GM12874 (cell line): ENCODE measurements around the gene HOXD12.

Source experiments
- TF ChIP-seq, protein P1 (sequence below): IDR thresholded peaks from 2 replicates; pipeline ENCODE4 v1.5.1; 2011; ENCODE audit warnings: low read depth, mild to moderate bottlenecking, control low read depth, low read length, moderate library complexity; ENCODE audit not compliant: insufficient read depth

The HOXD12 gene

DNA sequence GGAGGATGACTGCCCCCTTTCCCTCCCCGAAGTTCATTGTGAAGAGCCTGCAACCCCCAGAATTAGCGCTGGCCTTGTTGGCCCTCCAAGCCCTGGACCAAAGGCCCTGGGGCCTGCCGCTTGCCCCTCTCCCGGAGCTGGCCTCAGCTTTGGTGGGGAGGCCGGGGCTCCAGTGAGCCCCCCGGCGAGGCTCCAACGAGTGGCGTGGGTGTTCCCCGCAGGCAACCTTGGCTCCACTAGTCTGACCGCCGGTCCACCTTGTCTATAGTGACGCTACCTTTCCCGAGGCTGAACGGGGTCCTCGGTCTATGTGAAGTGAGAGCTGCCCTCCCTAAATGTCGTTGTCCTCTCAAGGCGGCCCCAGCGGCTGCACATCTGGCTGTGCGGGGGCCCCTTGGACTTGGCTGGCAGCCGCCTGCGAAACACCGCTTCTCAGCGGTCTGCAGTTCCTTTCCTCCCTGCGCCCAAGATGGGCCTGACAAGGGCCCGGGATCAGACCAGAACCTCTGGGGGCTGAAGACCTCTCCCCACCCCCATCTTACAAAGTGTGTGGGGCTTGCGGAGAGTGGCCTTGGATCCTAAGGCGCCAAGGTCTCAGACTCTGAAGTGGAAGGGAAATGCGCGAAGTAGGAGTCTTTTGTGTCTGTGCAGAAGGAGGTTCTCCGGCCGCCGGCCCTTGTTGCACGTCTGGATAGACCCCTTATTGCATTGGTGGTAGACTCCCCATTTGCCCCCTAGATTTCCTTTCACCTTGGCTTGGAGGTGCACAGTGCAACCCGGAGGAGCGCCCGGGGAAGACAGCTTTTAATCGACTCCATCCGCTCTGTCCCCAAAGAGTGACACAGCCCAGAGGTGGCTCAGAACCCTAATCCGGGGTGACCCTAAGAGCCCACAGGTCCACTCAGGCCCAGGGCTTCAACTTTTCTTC lies 13.0 kb downstream of the HOXD12 start:
- TF ChIP-seq, protein P1, sequence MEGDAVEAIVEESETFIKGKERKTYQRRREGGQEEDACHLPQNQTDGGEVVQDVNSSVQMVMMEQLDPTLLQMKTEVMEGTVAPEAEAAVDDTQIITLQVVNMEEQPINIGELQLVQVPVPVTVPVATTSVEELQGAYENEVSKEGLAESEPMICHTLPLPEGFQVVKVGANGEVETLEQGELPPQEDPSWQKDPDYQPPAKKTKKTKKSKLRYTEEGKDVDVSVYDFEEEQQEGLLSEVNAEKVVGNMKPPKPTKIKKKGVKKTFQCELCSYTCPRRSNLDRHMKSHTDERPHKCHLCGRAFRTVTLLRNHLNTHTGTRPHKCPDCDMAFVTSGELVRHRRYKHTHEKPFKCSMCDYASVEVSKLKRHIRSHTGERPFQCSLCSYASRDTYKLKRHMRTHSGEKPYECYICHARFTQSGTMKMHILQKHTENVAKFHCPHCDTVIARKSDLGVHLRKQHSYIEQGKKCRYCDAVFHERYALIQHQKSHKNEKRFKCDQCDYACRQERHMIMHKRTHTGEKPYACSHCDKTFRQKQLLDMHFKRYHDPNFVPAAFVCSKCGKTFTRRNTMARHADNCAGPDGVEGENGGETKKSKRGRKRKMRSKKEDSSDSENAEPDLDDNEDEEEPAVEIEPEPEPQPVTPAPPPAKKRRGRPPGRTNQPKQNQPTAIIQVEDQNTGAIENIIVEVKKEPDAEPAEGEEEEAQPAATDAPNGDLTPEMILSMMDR: no peak

DNA sequence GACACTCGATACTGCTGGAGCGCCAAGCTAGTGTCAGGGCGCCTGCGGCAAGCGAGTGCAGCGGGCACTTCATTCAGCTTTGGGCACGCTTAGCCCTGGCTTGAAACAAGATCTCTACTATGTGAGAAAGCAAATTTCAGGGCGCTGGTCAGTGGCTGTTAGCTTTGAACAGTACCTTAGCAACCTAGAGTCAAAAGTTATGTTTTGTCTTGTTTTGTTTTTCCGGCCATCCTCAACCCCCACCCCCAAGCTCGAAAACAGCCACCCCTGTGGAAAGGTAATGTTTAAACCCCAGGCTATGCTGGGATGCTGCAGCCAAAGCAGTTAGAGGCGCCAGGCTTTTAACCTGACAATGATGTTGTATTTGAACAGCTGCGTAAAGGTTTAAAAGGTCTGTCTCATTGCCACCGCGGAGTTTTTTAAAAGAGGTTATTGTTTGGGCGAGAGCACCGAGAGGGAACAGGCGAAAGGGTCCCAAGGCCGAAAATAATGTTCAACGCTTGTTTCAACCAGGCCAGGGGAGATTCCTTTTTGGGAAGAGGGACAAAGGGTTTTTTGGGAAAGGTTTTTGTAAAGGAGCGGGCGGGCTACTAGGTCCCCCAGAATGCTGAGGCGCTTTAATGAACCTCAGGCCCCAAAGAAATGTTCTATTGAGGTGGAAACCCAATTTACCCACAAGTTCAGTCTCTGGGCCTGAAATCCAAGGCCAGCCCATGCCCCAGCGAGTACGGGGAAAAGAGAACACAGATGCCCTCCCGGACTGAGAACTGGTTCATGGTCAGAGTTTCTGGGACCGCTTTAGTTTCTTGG lies 14.7 kb downstream of the HOXD12 start:
- TF ChIP-seq, protein P1: no peak

DNA sequence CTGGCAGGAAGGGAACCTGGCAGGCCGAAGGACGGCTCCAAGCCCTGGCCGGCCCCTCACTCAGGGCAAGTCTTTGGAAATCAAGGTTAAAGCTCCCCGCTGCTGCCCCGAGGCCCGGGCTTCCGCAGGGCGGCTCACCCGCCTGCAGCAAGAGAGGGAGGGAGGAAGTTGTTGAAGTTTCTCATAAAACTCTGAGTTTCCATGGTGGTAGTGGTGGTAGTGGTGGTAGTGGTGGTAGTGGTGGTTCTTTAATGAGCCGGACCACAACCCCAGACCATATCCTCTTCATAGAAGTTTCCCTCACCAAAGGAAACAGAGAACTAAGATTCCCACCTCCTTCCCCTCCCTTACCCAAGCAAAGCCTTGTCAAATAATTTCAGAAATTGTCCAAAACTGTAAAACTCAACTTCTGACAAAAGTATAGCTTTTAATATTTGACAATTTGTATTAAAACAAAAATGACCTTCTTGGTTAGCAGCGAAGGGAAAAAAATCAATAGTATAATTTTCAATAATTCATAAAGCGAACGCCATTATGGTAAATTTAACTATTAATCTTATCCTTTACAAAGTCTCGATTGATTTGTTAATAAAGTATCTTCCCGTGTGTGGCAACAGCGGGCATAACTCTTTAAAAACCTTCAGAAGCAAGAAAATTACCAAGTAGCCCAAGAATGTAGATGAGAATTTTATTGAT lies 15.5 kb downstream of the HOXD12 start:
- TF ChIP-seq, protein P1: no peak

DNA sequence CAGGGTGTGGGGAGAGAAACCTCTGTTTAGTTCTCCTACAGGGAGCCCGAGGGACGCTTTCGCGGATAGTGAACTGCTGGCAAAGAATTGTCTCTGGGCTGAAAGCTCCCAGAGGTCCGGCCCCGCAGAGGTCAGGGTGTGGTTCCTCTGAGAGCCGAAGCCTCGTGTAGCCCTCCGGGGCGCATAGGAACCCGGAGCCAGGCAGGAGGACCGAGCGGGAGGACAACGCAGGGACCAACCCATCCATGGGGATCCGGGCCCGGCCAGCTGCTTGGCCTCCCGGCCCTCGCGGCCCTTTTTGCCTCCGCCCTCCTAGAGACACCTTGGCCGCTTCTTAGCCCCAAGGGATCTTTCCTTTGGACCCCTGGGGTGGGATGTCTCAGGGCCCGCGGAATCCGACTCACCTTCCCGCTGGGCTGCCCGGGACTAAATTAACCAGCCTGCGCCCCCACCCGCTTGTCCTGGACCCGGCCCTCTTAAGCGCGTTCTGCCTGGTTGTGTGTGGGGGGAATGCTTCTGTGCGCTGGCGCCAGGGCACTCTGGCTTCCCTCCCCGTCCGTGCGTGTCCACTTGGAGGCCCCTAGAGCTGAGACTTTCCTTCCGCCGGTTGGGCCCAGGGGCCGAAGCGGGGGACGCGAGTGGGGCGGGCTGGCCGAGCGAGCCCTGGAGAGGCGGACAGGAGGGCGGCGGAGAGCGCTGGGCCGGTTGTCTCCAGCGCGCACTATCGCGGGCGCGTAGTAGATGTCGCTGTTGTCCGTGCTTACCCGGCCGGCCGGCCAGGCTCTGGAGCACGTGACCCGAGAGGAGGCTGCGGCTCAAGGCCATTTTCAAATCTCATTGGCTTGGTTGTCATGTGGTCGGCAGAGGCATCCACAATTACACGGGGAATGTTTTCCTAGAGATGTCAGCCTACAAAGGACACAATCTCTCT lies 16.6 kb downstream of the HOXD12 start, which contains the start of gene HOXD10:
HOXD10 (plus strand) TSS at position 896 of the 931 bp plus-strand sequence. CDS start 56 bp downstream, outside the sequence.
- TF ChIP-seq, protein P1: no peak

DNA sequence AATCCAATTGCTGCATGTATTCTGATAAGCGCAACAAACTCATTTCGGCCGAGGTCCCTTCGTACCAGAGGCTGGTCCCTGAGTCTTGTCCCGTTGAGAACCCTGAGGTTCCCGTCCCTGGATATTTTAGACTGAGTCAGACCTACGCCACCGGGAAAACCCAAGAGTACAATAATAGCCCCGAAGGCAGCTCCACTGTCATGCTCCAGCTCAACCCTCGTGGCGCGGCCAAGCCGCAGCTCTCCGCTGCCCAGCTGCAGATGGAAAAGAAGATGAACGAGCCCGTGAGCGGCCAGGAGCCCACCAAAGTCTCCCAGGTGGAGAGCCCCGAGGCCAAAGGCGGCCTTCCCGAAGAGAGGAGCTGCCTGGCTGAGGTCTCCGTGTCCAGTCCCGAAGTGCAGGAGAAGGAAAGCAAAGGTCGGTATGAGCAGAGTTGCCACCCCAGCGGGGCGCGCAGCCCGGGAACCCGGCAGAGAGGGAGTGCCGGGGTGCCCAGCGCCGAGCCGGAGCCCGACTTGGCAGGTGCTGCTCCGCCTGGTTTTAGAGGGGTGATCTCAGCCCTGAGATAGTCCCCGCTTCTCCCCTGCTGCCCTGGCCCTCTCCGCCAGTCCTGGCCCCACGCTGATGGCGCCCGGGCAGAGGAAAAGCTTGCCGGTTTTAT lies 17.7 kb downstream of the HOXD12 start:
- TF ChIP-seq, protein P1: no peak

DNA sequence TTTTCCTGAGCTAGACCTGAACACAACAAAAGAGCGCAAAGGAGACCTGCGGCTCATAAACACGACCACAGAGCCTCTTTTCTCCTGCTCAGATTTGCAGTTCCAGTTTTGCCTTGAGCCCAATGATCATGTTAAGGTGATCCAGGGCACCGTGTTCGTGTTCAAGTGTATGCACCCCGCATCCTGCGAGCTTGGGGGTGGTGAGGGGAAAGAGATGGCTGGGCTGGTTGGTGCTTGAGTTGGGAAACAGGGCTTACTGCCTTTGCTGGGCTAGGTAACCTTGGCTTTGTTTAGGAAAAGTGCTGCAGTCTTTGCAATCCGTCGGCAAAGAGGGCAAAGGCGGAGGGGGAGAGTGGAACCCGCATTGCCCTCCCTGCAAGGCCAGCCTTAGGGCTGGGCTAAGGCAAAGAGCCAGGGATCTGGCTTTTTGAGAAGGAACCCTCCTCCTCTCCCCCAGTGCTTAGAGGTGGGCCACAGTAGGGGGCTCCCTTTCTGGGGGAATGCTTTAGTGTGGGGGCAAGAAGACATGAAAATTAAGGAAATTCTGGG lies 18.3 kb downstream of the HOXD12 start:
- TF ChIP-seq, protein P1: no peak
